Endothelial cell of umbilical vein (primary cell): ENCODE results near the gene PTPRT. TPM values are rescaled to one million over a fixed set of nuclear protein-coding genes. Genes with fewer than 3 reads are reported as not detected.

Experiments used
- BruUV-seq: library from RNA; stranded (reverse); fragments of 400-500 nt; replicated peaks from 2 replicates; lab custom pipeline; 2021; lab: Mats Ljungman, UMichigan
- CTCF ChIA-PET: fragments of 300-600, 350-600 bp; sonication (Branson Sonifier 250); formaldehyde crosslinking; loops from one replicate; lab custom pipeline; 2021; ENCODE audit warnings: antibody characterized with exemption, inconsistent platforms; lab: Charles Lee
- POLR2A ChIA-PET: fragments of 300-600, 350-600 bp; sonication (Branson Sonifier 250); formaldehyde crosslinking; loops from one replicate; lab custom pipeline; 2021; ENCODE audit warnings: antibody characterized with exemption, inconsistent platforms; lab: Charles Lee
- DNase-seq: peaks from one replicate; pipeline ENCODE4 v3.0.0-alpha.2; 2011; ENCODE audit warnings: low read depth, low spot score
- FAIRE-seq: peaks from 2 replicates; lab custom pipeline; 2011; peaks lifted over from hg19 to GRCh38; lab: Jason Lieb, UNC
- H2AFZ ChIP-seq: 2 replicates; pipeline ENCODE4 v1.6.0; 2012; ENCODE audit warnings: low read depth, low read length, control low read depth, inconsistent platforms
- H3K27ac ChIP-seq: 2 replicates; pipeline ENCODE4 v1.5.1; 2011; ENCODE audit warnings: low read depth, mild to moderate bottlenecking, control low read depth, low read length, moderate library complexity; ENCODE audit not compliant: insufficient read depth
- H3K27me3 ChIP-seq, 2 experiments: 2 replicates each; pipeline versions ENCODE4 v1.6.0 to v1.6.1; 2011; ENCODE audit warnings: low read length in 2 of 2, mixed read lengths in 1 of 2; ENCODE audit not compliant: control insufficient read depth in 2 of 2, insufficient read depth in 2 of 2
- H3K36me3 ChIP-seq, 2 experiments: 2 replicates in 1 of 2; 3 replicates in 1 of 2; pipeline ENCODE4 v1.5.1; 2011; ENCODE audit warnings: low read length in 2 of 2, mild to moderate bottlenecking in 1 of 2, moderate library complexity in 1 of 2; ENCODE audit not compliant: control insufficient read depth in 2 of 2, insufficient read depth in 2 of 2; ENCODE audit errors: extremely low read depth in 1 of 2
- H3K4me1 ChIP-seq: 3 replicates; pipeline ENCODE4 v1.5.1; 2011; ENCODE audit warnings: mild to moderate bottlenecking, low read length; ENCODE audit not compliant: control insufficient read depth, insufficient read depth; ENCODE audit errors: extremely low read depth
- H3K4me2 ChIP-seq: 2 replicates; pipeline ENCODE4 v1.6.1; 2011; ENCODE audit warnings: low read length, control low read depth, mixed read lengths; ENCODE audit not compliant: insufficient read depth
- H3K4me3 ChIP-seq, 3 experiments: fragments of 200-600 bp in 1 of 3; sonication (generic), shearing (Covaris generic) in 1 of 3; replicated peaks in 1 of 3; 2 replicates each; pipeline ENCODE4 v1.5.1; 2011 to 2016; ENCODE audit warnings: control low read depth in 3 of 3, low read length in 3 of 3, mild to moderate bottlenecking in 2 of 3, inconsistent platforms in 1 of 3, low read depth in 1 of 3, moderate library complexity in 1 of 3; ENCODE audit not compliant: insufficient read depth in 1 of 3
- H3K79me2 ChIP-seq: 2 replicates; pipeline ENCODE4 v1.6.0; 2012; ENCODE audit warnings: low read length, inconsistent platforms; ENCODE audit not compliant: control insufficient read depth, insufficient read depth
- H3K9ac ChIP-seq: replicated peaks from 2 replicates; pipeline ENCODE3; 2011; ENCODE audit warnings: low read length, control low read depth; ENCODE audit not compliant: insufficient read depth; ENCODE audit errors: extremely low read depth
- H3K9me1 ChIP-seq: replicated peaks from 3 replicates; pipeline ENCODE4 v1.6.0; 2011; ENCODE audit warnings: mild to moderate bottlenecking, low read length; ENCODE audit not compliant: control insufficient read depth, insufficient read depth; ENCODE audit errors: extremely low read depth
- H3K9me3 ChIP-seq: replicated peaks from 2 replicates; pipeline ENCODE4 v1.5.1; 2012; ENCODE audit warnings: low read length, inconsistent platforms; ENCODE audit not compliant: control insufficient read depth, insufficient read depth
- H4K20me1 ChIP-seq: replicated peaks from 2 replicates; pipeline ENCODE3; 2011; ENCODE audit warnings: mild to moderate bottlenecking, low read length; ENCODE audit not compliant: control insufficient read depth, insufficient read depth; ENCODE audit errors: extremely low read depth
- CTCF ChIP-seq, 2 donors: IDR thresholded peaks; 1 replicate in 1 of 2; 2 replicates in 1 of 2; pipeline ENCODE4 v1.5.1; 2011; ENCODE audit warnings: low read length in 2 of 2, mild to moderate bottlenecking in 2 of 2, moderate library complexity in 2 of 2, control low read depth in 1 of 2, inconsistent platforms in 1 of 2, low read depth in 1 of 2; ENCODE audit not compliant: insufficient read depth in 1 of 2; ENCODE audit errors: extremely low read depth in 1 of 2
- EZH2 ChIP-seq: IDR thresholded peaks from 2 replicates; pipeline ENCODE4 v1.6.1; 2012; ENCODE audit warnings: borderline replicate concordance, low read depth, mild to moderate bottlenecking, moderate library complexity, low read length, inconsistent platforms; ENCODE audit not compliant: severe bottlenecking
- FOS ChIP-seq: IDR thresholded peaks from 2 replicates; pipeline ENCODE4 v1.6.1; 2011; ENCODE audit warnings: mild to moderate bottlenecking, low read length, moderate library complexity, borderline replicate concordance; ENCODE audit not compliant: insufficient read depth
- GATA2 ChIP-seq: IDR thresholded peaks from 2 replicates; pipeline ENCODE4 v1.7.0; 2011; ENCODE audit warnings: low read depth, mild to moderate bottlenecking, moderate library complexity, mixed read lengths, low read length; ENCODE audit not compliant: insufficient read length, insufficient read depth
- JUN ChIP-seq: IDR thresholded peaks from 2 replicates; pipeline ENCODE4 v1.6.1; 2011; ENCODE audit warnings: borderline replicate concordance, low read depth; ENCODE audit not compliant: insufficient read length, insufficient read depth
- MAX ChIP-seq: IDR thresholded peaks from 2 replicates; pipeline ENCODE4 v1.6.1; 2011; ENCODE audit not compliant: insufficient read depth, insufficient read length
- MYC ChIP-seq: IDR thresholded peaks from one replicate; pipeline ENCODE4 v1.6.1; 2011; ENCODE audit warnings: mild to moderate bottlenecking, low read depth, low read length
- POLR2A ChIP-seq: IDR thresholded peaks from 2 replicates; pipeline ENCODE4 v1.6.1; 2012; ENCODE audit warnings: low read depth, mild to moderate bottlenecking, control low read depth, low read length
- POLR2AphosphoS5 ChIP-seq: IDR thresholded peaks from 2 replicates; pipeline ENCODE4 v1.6.1; 2012; ENCODE audit warnings: low read depth, mild to moderate bottlenecking, control low read depth, low read length, moderate library complexity; ENCODE audit not compliant: insufficient read depth
- dilution Hi-C: fragments of 300-500 bp; cut with MboI; formaldehyde crosslinking; loops from one replicate; pipeline ENCODE4 v1.15.0; 2019; ENCODE audit warnings: low sequenced_read_pairs; ENCODE audit not compliant: extremely low pct_ligation_motif_present
- intact Hi-C: fragments of 100-400 bp; cut with micrococcal nuclease; formaldehyde crosslinking; loops from one replicate; pipeline ENCODE4 v1.10.0; 2022
- polyA plus RNA-seq, 4 experiments: library from polyadenylated mRNA; depleted of rRNA in 3 of 4; stranded (reverse) in 3 of 4; unstranded in 1 of 4; fragments of >200 nt; gene quantifications; 2 replicates each; pipeline versions ENCODE4 v1.2.1 to v1.2.3, GENCODE V29; 2011 to 2012; ENCODE audit warnings: missing spikeins in 1 of 4
- total RNA-seq: library from RNA; stranded (reverse); gene quantifications from 2 replicates; pipeline ENCODE4 v1.2.3, GENCODE V29; 2021

The PTPRT gene
- total and polyA plus RNA-seq, 2 donors (not counting 3 experiments of a cell fraction or from before 2014, with no cell fraction given) = not detected

- Histone ChIP-seq H3K79me2 (no peaks in the 10 kb centered on the region), H3K9me3 (no peaks in the 10 kb centered on the region), H3K36me3 (no peaks in the 10 kb centered on the region), H3K4me3 (no peak overlapping the region), H3K4me2 (no peak overlapping the region), H3K4me1 (no peaks in the 10 kb centered on the region), H2AFZ (no peak overlapping the region), H3K9ac (no peak overlapping the region), H4K20me1 (no peaks in the 10 kb centered on the region), H3K9me1 (no peaks in the 10 kb centered on the region), H3K27me3 (peaks cover 5 to 11% of the 10 kb centered on the region in 2 experiments), H3K27ac (no peak overlapping the region)
- dilution Hi-C loops (no loop called here), intact Hi-C loops (no loop called here)
- FAIRE-seq (no peak), DNase-seq (no peak)
- TF ChIP-seq CTCF (IDR thresholded peaks at IDR 0.05; ENCODE audit: extremely low read depth in 1 of 2, insufficient read depth in 1 of 2, low read depth in 1 of 2, low read length in 2 of 2) (no peak), POLR2AphosphoS5 (no peak), JUN (no peak), EZH2 (no peak), POLR2A (no peak), MYC (no peak), FOS (no peak), MAX (no peak), GATA2 (no peak)
- BruUV-seq = no TSS peak
- CTCF ChIA-PET = interaction anchor here (4.2 kb wide), 1 partner anchor 1455 kb away, joined by 28 read pairs; no protein-coding TSS in a partner anchor
- POLR2A ChIA-PET = no interaction called here
Observed at GRCh38 chr20:43193443-43193842, 3.7 kb upstream of the PTPRT start.
